Islet of Langerhans (tissue), 1 donor: Measurements from ENCODE around the gene ADARB2.
"Not testable (repeated sequence)": the region's sequence is repeated elsewhere in the genome, so short reads cannot be mapped to it uniquely, and the experiment has no call there.

Source experiments
- FAIRE-seq: peaks from one replicate; lab custom pipeline; 2011; peaks lifted over from hg19 to GRCh38; lab: Jason Lieb, UNC

ADARB2 gene

GRCh38 chr10:1420661-1421362, 316.5 kb downstream of the ADARB2 start:
- no peak for FAIRE-seq

- no peak for FAIRE-seq
Observed at GRCh38 chr10:1419796-1420610, 317.3 kb downstream of the ADARB2 start.

GRCh38 chr10:1418031-1418550, 319.2 kb downstream of the ADARB2 start:
- FAIRE-seq = no peak

- FAIRE-seq = no peak
Observed at GRCh38 chr10:1417574-1417973, 319.8 kb downstream of the ADARB2 start.

GRCh38 chr10:1416456-1417037, 320.8 kb downstream of the ADARB2 start:
- no peak for FAIRE-seq

GRCh38 chr10:1414893-1415292, 322.4 kb downstream of the ADARB2 start:
- FAIRE-seq = no peak

- FAIRE-seq = not testable (repeated sequence)
Observed at GRCh38 chr10:1414346-1414745, 323.0 kb downstream of the ADARB2 start.

GRCh38 chr10:1413823-1414222, 323.5 kb downstream of the ADARB2 start:
- no peak for FAIRE-seq

- no peak for FAIRE-seq
Observed at GRCh38 chr10:1413256-1413655, 324.1 kb downstream of the ADARB2 start.

- FAIRE-seq = no peak
Observed at GRCh38 chr10:1412531-1413189, 324.7 kb downstream of the ADARB2 start.

GRCh38 chr10:1411956-1412355, 325.4 kb downstream of the ADARB2 start:
- no peak for FAIRE-seq

GRCh38 chr10:1411451-1411850, 325.9 kb downstream of the ADARB2 start:
- no peak for FAIRE-seq

- FAIRE-seq = no peak
Observed at GRCh38 chr10:1410469-1411395, 326.6 kb downstream of the ADARB2 start.

- FAIRE-seq = no peak
Observed at GRCh38 chr10:1410032-1410431, 327.3 kb downstream of the ADARB2 start.

- FAIRE-seq = no peak
Observed at GRCh38 chr10:1409392-1409791, 327.9 kb downstream of the ADARB2 start.

- FAIRE-seq = no peak
Observed at GRCh38 chr10:1408651-1409367, 328.5 kb downstream of the ADARB2 start.

GRCh38 chr10:1406967-1407945, 330.1 kb downstream of the ADARB2 start:
- FAIRE-seq = no peak

GRCh38 chr10:1406132-1406966, 331.0 kb downstream of the ADARB2 start:
- FAIRE-seq = no peak
